Stomach (tissue), 9 donors: ENCODE results near the gene GPR37L1. TPM values are rescaled to one million over a fixed set of nuclear protein-coding genes. Genes with fewer than 3 reads are reported as not detected.

Experiments used
- DNase-seq, 2 donors: peaks; one replicate each; pipeline versions ENCODE4 v3.0.0 to v3.0.0-alpha.2; 2013 to 2019
- H3K27ac ChIP-seq, 5 donors: fragments of 200-600 bp in 4 of 5; sonication (generic) in 4 of 5; one replicate each; pipeline ENCODE4 v1.5.1; 2013 to 2019; ENCODE audit warnings: mild to moderate bottlenecking in 1 of 5, moderate library complexity in 1 of 5
- H3K27me3 ChIP-seq, 3 donors: fragments of 200-600 bp; sonication (generic); one replicate each; pipeline ENCODE4 v1.5.1; 2017 to 2019; ENCODE audit warnings: mixed run types in 1 of 3
- H3K36me3 ChIP-seq, 4 donors: fragments of 200-600 bp; sonication (generic); 1 replicate in 3 of 4; 2 replicates in 1 of 4; pipeline ENCODE4 v1.5.1; 2016 to 2019
- H3K4me1 ChIP-seq, 4 donors: fragments of 200-600 bp; sonication (generic); one replicate each; pipeline ENCODE4 v1.5.1; 2016 to 2019
- H3K4me3 ChIP-seq, 4 donors: fragments of 200-600 bp; sonication (generic) in 3 of 4; one replicate each; pipeline ENCODE4 v1.5.1; 2016 to 2019; ENCODE audit warnings: mild to moderate bottlenecking in 1 of 4
- H3K9me3 ChIP-seq, 4 donors: fragments of 200-600 bp; sonication (generic); one replicate each; pipeline ENCODE4 v1.5.1; 2016 to 2019
- CTCF ChIP-seq, 7 experiments: fragments of 450-650 bp in 4 of 7; fragments of 200-600 bp in 3 of 7; sonication (generic) in 3 of 7; IDR thresholded peaks; one replicate each; pipeline ENCODE4 v1.5.1; 2016 to 2019; ENCODE audit warnings: antibody characterized with exemption in 7 of 7, control low read depth in 2 of 7, mild to moderate bottlenecking in 1 of 7
- EP300 ChIP-seq: sonication (generic); formaldehyde crosslinking; IDR thresholded peaks from one replicate; pipeline ENCODE4 v1.6.1; 2017; ENCODE audit warnings: antibody characterized with exemption
- POLR2A ChIP-seq, 4 donors: fragments of 450-650 bp; IDR thresholded peaks; one replicate each; pipeline ENCODE4 v1.6.1; 2016; ENCODE audit warnings: antibody characterized with exemption in 4 of 4, control low read depth in 2 of 4, mild to moderate bottlenecking in 1 of 4, moderate library complexity in 1 of 4
- POLR2AphosphoS5 ChIP-seq, 3 donors: sonication (generic); formaldehyde crosslinking; IDR thresholded peaks; one replicate each; pipeline ENCODE4 v1.6.1; 2016; ENCODE audit warnings: antibody characterized with exemption in 3 of 3
- WGBS, 5 donors: extraction: QIAGEN DNeasy Blood & Tissue Kit in 3 of 5; methylation state at CpG; one replicate each; pipeline versions ENCODE4 v1.1.5 to v1.1.7; 2013 to 2018; 5-methylcytosine and 5-hydroxymethylcytosine counted together
- intact Hi-C: fragments of 100-400 bp; cut with DNase I; formaldehyde crosslinking; loops from one replicate; pipeline ENCODE4 v1.15.1; 2023; ENCODE audit warnings: low total_unique reads
- polyA plus RNA-seq, 3 donors: library from polyadenylated mRNA; stranded (reverse); fragments of 200-250 nt; gene quantifications; one replicate each; pipeline ENCODE4 v1.2.3, GENCODE V29; 2013
- total RNA-seq, 5 donors: library from RNA; depleted of rRNA; stranded (reverse); fragments of >200 nt; gene quantifications; one replicate each; pipeline versions ENCODE4 v1.1.0 to v1.2.3, GENCODE V29; 2014 to 2016
- donor health status: healthy with polysubstance abuse.
- donor health status: Bipolar disorder and iron deficiency.
- donor health status: healthy.

GPR37L1 gene
- total and polyA plus RNA-seq, 8 donors: under 0.01 to 2.0 (median 0.18) TPM; not detected in 3

DNA sequence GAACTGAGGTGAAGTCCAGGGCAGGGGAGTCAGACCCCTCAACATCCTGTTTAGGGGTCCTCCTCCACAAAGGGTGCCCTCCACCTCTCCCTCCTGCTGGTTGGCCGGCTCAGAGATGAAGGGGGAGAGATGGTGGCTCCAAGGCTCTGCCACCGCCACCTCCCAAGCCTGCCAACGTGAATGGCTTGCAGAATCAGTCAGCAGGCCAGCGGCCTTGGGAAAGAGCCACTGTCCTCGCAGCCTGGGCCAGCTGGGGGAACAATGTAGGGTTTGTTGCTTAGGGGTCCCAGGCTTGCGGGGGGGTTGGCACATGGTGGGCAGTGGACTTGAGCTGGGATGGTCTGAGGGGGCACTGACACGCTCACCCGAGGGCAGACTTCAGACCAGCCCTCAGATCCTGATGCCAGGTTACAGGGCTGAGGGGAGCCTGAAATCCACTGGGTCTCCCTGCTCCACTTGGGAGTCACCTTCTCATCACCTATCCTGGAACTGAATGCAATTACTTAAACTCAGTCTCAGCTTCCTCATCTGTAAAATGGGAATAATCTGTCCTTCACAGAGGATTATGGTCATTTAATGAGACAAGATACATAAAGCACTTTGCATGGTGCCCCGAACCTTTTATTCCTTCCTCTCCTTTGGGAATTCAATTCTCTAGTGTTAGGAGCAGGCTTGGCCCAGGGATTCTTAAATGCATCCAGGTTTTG is 8.3 kb downstream of the GPR37L1 start:
- peak overlapping the region in 4 of 5 donors; percentile 70 to 83 (median 77) for H3K27ac ChIP-seq
- WGBS, 5 donors: 66 to 73% (median 68%) methylated on average over 7 to 9 of the region's 9 CpGs

DNA sequence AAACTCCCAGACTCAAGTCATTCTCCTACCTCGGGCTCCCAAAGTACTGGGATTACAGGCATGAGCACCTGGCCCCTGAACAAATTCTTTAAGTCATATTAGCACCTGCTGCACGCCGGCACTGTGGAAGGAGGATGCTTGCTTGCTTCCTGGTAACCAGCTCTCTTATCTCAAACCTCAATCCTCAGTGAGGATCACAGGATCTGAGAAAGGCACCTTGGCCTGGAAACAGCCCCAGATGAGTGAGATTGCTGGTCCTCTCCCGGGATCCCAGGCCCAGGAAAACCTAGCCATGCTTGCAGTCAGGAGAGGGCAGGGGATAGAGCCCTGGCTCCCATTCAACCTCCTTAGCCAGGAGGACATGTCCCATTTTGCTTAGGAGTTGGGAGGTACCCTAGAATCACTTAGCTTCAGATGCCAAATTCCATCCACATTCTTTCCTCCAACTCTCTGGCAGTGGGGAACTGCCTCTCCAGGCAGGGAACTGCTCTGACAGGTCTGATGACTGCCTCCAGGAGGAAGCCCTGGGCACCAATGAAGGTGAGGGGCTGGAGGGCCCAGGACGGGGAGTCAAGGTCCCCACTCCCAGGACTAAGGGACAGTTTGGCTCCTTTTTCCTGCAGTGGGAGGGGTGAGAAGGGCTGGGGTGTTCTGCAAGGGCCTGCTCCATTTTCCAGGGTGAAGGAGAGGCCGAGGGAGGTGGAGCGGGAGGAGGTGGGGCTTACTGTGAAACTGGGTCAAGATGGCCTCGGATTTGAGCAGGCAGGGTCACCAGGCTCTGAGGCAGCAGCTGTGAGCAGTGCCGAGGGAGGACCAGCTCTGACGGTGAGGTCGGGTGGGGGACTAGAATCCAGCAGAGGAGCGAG is 9.5 kb downstream of the GPR37L1 start:
- DNase-seq: peak; percentile 46 to 76
- WGBS, 5 donors: 32 to 46% (median 39%) methylated on average over 11 to 12 of the region's 12 CpGs
- intact Hi-C loops: loop anchor here (5.0 kb wide), 1 partner anchor 120 kb away; the partner anchor contains the start of gene ELF3

More for the DNA sequence above, 8.3 kb downstream of the GPR37L1 start:
- no peak overlapping the region for H3K4me3 ChIP-seq
- intact Hi-C loops: loop anchor here (5.0 kb wide), 1 partner anchor 119 kb away; the partner anchor contains the start of gene ELF3
- H3K27me3 ChIP-seq: no peaks in the 10 kb centered on the region
- no peaks in the 10 kb centered on the region for H3K9me3 ChIP-seq
- peak in 1 of 2 donors; percentile 50 for DNase-seq
- peaks cover 19 to 42% (median 36%) of the 10 kb centered on the region in 4 donors for H3K36me3 ChIP-seq
- peaks cover 19 to 53% (median 33%) of the 10 kb centered on the region in 4 donors for H3K4me1 ChIP-seq
- no peak for TF ChIP-seq POLR2A (IDR thresholded peaks at IDR 0.05)
- no peak for TF ChIP-seq POLR2AphosphoS5 (IDR thresholded peaks at IDR 0.05)
- no peak for TF ChIP-seq CTCF (IDR thresholded peaks at IDR 0.05)
- no peak for TF ChIP-seq EP300

DNA sequence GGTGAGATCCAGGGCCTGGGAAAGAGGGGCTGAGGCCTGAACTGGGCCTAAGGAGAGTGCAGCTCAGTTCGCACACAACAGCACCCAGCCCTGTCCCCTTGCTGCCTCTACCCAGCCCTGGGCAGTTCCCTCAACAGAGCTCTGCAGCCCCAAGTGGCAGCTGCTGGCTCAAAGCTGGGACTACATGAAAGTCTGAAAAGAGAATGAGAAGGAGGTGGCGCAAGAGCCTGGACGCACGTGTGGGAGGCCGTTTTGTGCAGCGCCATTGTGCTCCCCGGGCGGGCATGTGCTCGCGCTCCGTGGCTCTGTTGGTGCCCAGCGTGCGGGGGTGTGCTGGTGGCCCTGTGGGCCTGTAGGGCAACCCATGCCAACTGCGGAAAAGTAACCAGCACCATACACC is 10.3 kb downstream of the GPR37L1 start:
- intact Hi-C loops: loop anchor here (5.0 kb wide), 1 partner anchor 121 kb away; the partner anchor contains the start of gene ELF3
- Histone ChIP-seq H3K27me3 (no peaks in the 10 kb centered on the region), H3K27ac (peak overlapping the region; percentile 63 to 83 (median 76)), H3K4me1 (peaks cover 19 to 55% (median 33%) of the 10 kb centered on the region in 4 donors), H3K9me3 (no peaks in the 10 kb centered on the region), H3K4me3 (no peak overlapping the region), H3K36me3 (peaks cover 29 to 62% (median 56%) of the 10 kb centered on the region in 4 donors)
- peak in 1 of 2 donors; percentile 44 for DNase-seq
- WGBS, 5 donors: 77 to 83% (median 79%) methylated on average over 14 of the region's 14 CpGs
- TF ChIP-seq POLR2A (IDR thresholded peaks at IDR 0.05): no peak
- no peak for TF ChIP-seq CTCF (IDR thresholded peaks at IDR 0.05)
- TF ChIP-seq EP300: no peak
- no peak for TF ChIP-seq POLR2AphosphoS5 (IDR thresholded peaks at IDR 0.05)

More for the DNA sequence above, 9.5 kb downstream of the GPR37L1 start:
- Histone ChIP-seq H3K36me3 (peaks cover 26 to 54% (median 48%) of the 10 kb centered on the region in 4 donors), H3K27me3 (no peaks in the 10 kb centered on the region), H3K4me3 (no peak overlapping the region), H3K4me1 (peaks cover 19 to 55% (median 33%) of the 10 kb centered on the region in 4 donors), H3K9me3 (no peaks in the 10 kb centered on the region), H3K27ac (peak overlapping the region; percentile 63 to 83 (median 76))
- TF ChIP-seq POLR2AphosphoS5 (IDR thresholded peaks at IDR 0.05) (no peak), EP300 (no peak), CTCF (IDR thresholded peaks at IDR 0.05) (no peak)

DNA sequence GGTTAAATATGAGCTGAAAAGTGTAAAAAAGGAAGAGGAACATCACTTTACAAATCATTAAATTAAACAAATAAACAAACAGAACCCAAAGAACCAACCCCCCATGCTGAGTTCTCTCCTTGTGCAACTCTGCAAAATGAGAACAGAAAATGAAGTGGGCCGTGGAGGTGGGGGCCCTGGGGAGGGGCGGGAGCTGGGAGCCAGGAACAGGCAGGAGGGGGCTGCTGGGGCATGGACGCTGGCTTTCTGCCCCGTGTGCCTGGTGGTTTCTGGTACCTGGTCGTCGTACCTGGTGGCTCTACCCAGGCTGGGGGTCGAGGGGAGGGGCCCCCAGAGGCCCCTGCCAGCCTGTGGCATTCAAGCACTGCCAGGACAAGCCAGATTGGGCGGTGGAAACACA is 10.8 kb downstream of the GPR37L1 start:
- intact Hi-C loops: loop anchor here (5.0 kb wide), 1 partner anchor 121 kb away; the partner anchor contains the start of gene ELF3
- H3K27me3 ChIP-seq: no peaks in the 10 kb centered on the region
- TF ChIP-seq CTCF (IDR thresholded peaks at IDR 0.05) (no peak), POLR2AphosphoS5 (IDR thresholded peaks at IDR 0.05) (no peak), POLR2A (IDR thresholded peaks at IDR 0.05) (no peak)
- peaks cover 19 to 55% (median 33%) of the 10 kb centered on the region in 4 donors for H3K4me1 ChIP-seq
- 51 to 73% (median 70%) methylated on average over 5 to 8 of the region's 8 CpGs for WGBS, 5 donors
- H3K36me3 ChIP-seq: peaks cover 29 to 67% (median 61%) of the 10 kb centered on the region in 4 donors
- DNase-seq: no peak
- H3K9me3 ChIP-seq: no peaks in the 10 kb centered on the region
- H3K27ac ChIP-seq: peak overlapping the region in 4 of 5 donors; percentile 70 to 83 (median 77)
- H3K4me3 ChIP-seq: no peak overlapping the region
